Measurements from ENCODE around the gene CLEC18B.
A peak's percentile ranks its signal among the peaks of the same experiment; 100 is the strongest.

Gene CLEC18B

DNA sequence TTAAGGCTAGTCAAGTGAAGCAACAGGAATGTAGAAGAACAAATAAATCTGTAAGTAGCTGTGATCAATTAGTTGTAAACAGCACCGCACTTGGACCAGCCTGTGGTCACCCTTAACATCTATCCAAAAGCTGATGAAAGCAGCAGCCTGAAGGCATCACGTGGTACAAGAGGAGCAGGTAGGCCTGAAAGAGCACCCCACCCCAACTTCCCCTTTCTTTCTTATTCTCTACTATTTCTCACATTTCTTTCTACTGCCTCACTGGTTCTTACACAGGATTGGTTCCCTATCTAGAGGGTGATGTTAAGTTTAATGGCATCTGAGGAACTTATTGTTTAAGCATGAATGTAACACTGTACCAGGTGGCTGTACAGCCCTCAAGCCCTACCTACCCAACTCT is 42.6 kb upstream of the CLEC18B start:
- DNase-seq (ENCODE audit: low spot score) = peak; percentile 45
- TF ChIP-seq, protein P1, sequence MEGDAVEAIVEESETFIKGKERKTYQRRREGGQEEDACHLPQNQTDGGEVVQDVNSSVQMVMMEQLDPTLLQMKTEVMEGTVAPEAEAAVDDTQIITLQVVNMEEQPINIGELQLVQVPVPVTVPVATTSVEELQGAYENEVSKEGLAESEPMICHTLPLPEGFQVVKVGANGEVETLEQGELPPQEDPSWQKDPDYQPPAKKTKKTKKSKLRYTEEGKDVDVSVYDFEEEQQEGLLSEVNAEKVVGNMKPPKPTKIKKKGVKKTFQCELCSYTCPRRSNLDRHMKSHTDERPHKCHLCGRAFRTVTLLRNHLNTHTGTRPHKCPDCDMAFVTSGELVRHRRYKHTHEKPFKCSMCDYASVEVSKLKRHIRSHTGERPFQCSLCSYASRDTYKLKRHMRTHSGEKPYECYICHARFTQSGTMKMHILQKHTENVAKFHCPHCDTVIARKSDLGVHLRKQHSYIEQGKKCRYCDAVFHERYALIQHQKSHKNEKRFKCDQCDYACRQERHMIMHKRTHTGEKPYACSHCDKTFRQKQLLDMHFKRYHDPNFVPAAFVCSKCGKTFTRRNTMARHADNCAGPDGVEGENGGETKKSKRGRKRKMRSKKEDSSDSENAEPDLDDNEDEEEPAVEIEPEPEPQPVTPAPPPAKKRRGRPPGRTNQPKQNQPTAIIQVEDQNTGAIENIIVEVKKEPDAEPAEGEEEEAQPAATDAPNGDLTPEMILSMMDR (IDR thresholded peaks at IDR 0.05; ENCODE audit: borderline replicate concordance, control extremely low read depth, extremely low read depth, insufficient read depth, missing control alignments) = no peak
- in situ Hi-C loops (cut with MboI; ENCODE audit: low sequenced_read_pairs, unreplicated experiment) = loop anchor here (25.0 kb wide), 1 partner anchor 148 kb away; the partner anchor contains the start of gene GLG1

DNA sequence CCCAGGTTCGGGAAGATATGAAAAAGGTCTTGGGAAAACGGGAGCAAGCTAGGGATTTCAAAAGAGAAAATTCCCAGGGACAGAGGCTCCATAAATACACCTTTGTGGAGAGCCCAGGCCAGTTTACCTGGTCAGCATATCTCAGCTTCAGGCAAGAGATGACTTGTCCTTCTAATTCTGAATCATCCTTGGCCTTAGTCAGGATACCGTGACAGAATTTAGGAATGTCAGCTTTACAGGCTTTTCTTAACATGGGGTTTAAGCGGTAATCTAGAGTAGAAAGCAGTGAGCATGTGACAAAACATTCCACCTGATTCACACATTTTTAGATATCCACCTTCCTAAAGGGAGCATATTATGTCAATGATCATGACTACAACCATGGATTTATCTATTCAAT is 41.1 kb upstream of the CLEC18B start:
- TF ChIP-seq, protein P1 (IDR thresholded peaks at IDR 0.05; ENCODE audit: borderline replicate concordance, control extremely low read depth, extremely low read depth, insufficient read depth, missing control alignments) = no peak
- DNase-seq (ENCODE audit: low spot score) = no peak
- in situ Hi-C loops (cut with MboI; ENCODE audit: low sequenced_read_pairs, unreplicated experiment) = loop anchor here (25.0 kb wide), 1 partner anchor 150 kb away; the partner anchor contains the start of gene GLG1

DNA sequence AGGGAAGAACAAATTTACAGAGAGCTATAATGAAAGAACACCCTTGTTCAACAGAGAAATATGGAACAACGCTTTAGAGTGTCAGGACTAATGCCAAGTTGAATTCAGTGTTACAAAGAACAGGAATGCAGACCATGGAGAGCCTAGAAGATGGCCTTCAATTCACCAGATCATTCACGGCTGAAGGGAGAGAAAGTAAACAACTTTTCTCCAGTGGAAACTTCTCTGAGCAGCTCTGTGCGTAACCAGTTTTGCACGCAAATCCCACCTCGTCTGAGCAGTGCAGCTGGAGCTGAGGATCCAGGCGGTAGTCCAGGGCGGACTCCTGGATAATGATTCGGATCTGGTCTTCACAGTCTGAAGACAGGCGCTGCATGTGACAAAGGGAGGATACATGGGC is 40.5 kb upstream of the CLEC18B start:
- no peak for DNase-seq (ENCODE audit: low spot score)
- in situ Hi-C loops (cut with MboI; ENCODE audit: low sequenced_read_pairs, unreplicated experiment) = loop anchor here (25.0 kb wide), 1 partner anchor 150 kb away; the partner anchor contains the start of gene GLG1
- TF ChIP-seq, protein P1 (IDR thresholded peaks at IDR 0.05; ENCODE audit: borderline replicate concordance, control extremely low read depth, extremely low read depth, insufficient read depth, missing control alignments) = no peak

- no peak for DNase-seq (ENCODE audit: low spot score)
- TF ChIP-seq, protein P1 (IDR thresholded peaks at IDR 0.05; ENCODE audit: borderline replicate concordance, control extremely low read depth, extremely low read depth, insufficient read depth, missing control alignments) = no peak
- in situ Hi-C loops (cut with MboI; ENCODE audit: low sequenced_read_pairs, unreplicated experiment) = loop anchor here (25.0 kb wide), 1 partner anchor 152 kb away; the partner anchor contains the start of gene GLG1
Measured at GRCh38 chr16:74460542-74460941, 39.3 kb upstream of the CLEC18B start.

DNA sequence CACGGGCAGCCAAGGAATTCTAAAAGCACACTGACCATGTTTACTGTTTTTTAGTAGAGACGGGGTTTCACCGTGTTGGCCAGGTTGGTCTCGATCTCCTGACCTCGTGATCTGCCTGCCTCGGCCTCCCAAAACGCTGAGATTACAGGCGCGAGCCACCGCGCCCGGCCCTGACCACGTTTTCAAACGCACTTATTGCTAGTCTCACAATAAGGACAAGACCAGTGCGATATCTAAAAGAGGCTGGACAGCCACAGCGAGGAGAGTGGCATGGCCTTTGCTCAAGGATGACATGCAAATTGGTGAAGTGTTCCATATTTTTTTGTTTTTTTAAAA is 35.0 kb upstream of the CLEC18B start:
- in situ Hi-C loops (cut with MboI; ENCODE audit: low sequenced_read_pairs, unreplicated experiment) = loop anchor here (25.0 kb wide), 1 partner anchor 156 kb away; the partner anchor contains the start of gene GLG1
- TF ChIP-seq, protein P1 (IDR thresholded peaks at IDR 0.05; ENCODE audit: borderline replicate concordance, control extremely low read depth, extremely low read depth, insufficient read depth, missing control alignments) = no peak
- no peak for DNase-seq (ENCODE audit: low spot score)

DNA sequence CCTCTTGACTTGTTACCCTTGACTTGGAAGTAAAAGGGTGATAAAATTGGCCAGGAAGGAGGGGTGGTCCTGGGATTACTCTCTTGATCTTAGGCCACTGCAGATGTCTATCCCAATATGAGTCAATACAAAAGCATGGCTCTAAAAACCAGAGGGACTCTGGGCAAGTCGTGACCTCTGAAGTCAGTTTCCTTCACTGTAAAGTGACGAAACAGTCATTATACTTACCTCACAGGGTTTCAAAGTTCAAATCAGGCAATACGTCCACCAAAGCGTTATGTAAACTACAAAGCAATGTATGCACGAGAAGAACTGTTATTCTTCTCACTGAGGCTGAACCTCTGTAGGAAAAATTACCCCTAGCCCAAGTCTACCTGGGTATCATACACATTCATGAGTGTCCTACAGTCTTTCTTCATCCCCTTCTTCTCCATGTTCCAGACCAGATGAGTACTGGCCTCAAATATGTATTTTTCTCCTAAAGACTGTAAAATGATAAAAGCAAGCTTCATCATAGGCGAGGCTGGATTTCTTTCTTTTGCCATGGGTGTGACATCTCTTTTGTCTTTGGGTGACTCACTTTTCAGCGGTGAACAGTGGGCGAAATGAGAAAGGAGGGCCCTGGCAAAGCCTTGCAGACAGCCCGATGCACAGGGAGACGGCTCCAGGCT is 34.5 kb upstream of the CLEC18B start:
- no peak for DNase-seq (ENCODE audit: low spot score)
- in situ Hi-C loops (cut with MboI; ENCODE audit: low sequenced_read_pairs, unreplicated experiment) = loop anchor here (25.0 kb wide), 1 partner anchor 157 kb away; the partner anchor contains the start of gene GLG1
- TF ChIP-seq, protein P1 (IDR thresholded peaks at IDR 0.05; ENCODE audit: borderline replicate concordance, control extremely low read depth, extremely low read depth, insufficient read depth, missing control alignments) = no peak
